ENCODE results near the gene NCAN. TPM values are rescaled to one million over a fixed set of nuclear protein-coding genes. Genes with fewer than 3 reads are reported as not detected.
A peak's percentile ranks its signal among the peaks of the same experiment; 100 is the strongest.

NCAN gene
- total and polyA plus RNA-seq, 2 of the 8 experiments (the other 6 are each of a cell fraction or from before 2014, with no cell fraction given) = 2.7 TPM

DNA sequence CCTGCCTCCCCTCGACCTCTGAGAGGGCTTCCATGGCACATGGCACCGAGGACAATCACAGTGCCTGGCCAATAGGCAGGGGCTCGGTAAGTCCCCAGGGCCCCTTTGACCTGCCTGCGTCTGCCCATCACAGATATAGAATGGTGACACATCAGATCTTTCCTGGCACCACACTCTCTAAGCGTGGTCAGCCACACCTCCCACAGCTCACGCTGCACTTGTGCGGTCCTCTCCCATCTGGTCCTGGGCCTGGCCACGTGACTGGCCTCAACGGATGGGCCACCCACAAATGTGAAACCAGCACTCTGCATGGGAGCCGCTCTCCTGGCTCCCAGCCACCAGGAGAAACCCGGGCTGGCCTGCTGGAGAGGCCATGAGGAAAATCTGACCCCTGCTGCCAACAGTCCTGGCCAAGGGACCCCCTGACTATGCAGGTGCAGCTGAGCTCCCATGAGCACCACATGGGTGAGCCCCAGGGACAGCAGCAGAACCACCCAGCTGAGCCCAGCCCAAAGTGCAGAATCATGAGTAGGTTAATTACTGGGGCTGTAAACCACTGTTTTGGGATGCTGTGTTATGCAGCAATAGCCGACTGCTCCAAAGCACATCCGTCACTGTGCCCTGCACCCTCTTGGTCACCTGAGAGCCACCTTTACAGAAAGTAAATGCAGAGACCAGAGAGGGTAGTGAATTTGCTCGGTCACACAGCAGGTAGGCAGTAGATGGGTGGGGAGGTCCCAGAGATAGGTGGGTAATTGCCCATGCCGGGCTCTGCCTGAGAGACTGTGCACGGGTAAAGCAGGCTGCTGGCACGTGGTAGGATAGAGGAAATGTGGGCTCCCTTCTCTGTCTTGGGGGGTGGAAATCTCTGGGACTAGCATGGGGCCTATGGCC is 32.0 kb upstream of the NCAN start:
- H3K23ac ChIP-seq (ENCODE audit: insufficient read length) = no peak overlapping the region
- H3K79me2 ChIP-seq (ENCODE audit: control insufficient read depth in 1 of 2, insufficient read depth in 2 of 2, low read length in 2 of 2) = no peaks in the 10 kb centered on the region
- H4K8ac ChIP-seq (ENCODE audit: extremely low read depth, insufficient read depth, low read length) = peak overlapping the region; percentile 28; the same call in 1 of the 2 replicates
- H3K4me2 ChIP-seq (ENCODE audit: insufficient read depth in 1 of 2, low read depth in 2 of 2, low read length in 2 of 2) = no peak overlapping the region
- no peak for FAIRE-seq
- ChIA-PET CTCF (ENCODE audit: partially characterized antibody) (interaction anchor here (0.8 to 0.9 kb wide), 2 partner anchors 24 to 31 kb away, joined by 3 read pairs; no protein-coding TSS in a partner anchor), POLR2A (ENCODE audit: partially characterized antibody) (interaction anchor here (0.5 to 1.4 kb wide), 3 partner anchors 15 to 182 kb away, joined by 3 to 4 read pairs (median 4); no protein-coding TSS in a partner anchor)
- H2BK15ac ChIP-seq (ENCODE audit: low read length) = no peak overlapping the region
- peaks cover 0 to 9% of the 10 kb centered on the region in 2 experiments for H4K20me1 ChIP-seq (replicated peaks in 1 of 2; ENCODE audit: control insufficient read depth in 1 of 2, insufficient read depth in 2 of 2, low read length in 2 of 2)
- no peak overlapping the region for H2BK12ac ChIP-seq (ENCODE audit: low read depth, low read length)
- no peak for DNase-seq (ENCODE audit: low read depth in 1 of 2, low spot score in 2 of 2)
- no peaks in the 10 kb centered on the region for H3K23me2 ChIP-seq (ENCODE audit: low read depth, low read length)
- no peak overlapping the region for H2AK5ac ChIP-seq (ENCODE audit: low read depth, low read length)
- no peak overlapping the region for H2AFZ ChIP-seq (ENCODE audit: low read length)
- H3K4me3 ChIP-seq (ENCODE audit: extremely low read depth in 1 of 4, insufficient read depth in 2 of 4, low read depth in 3 of 4, low read length in 4 of 4) = no peak overlapping the region
- 91% methylated on average over 17 of the region's 17 CpGs; no CpG with 5 or more reads in 1 of the 2 experiments for WGBS, 2 experiments (ENCODE audit: extremely low coverage in 1 of 2, insufficient coverage in 1 of 2, insufficient read length in 1 of 2, insufficient replicate concordance in 2 of 2, low coverage in 1 of 2, low lambda C conversion rate in 2 of 2, missing lambda C conversion rate in 1 of 2)
- H3K9ac ChIP-seq (replicated peaks in 1 of 4; ENCODE audit: extremely low read depth in 1 of 4, low read depth in 3 of 4, low read length in 3 of 4) = no peak overlapping the region
- H3K18ac ChIP-seq (ENCODE audit: extremely low read depth, low read length) = no peak overlapping the region
- H2BK5ac ChIP-seq (ENCODE audit: low read depth, low read length) = no peak overlapping the region
- no peak overlapping the region for H4K91ac ChIP-seq (replicated peaks; ENCODE audit: insufficient read length, low read length)
- no peaks in the 10 kb centered on the region for H3K27me3 ChIP-seq (replicated peaks in 1 of 4; ENCODE audit: control insufficient read depth in 3 of 4, extremely low read depth in 1 of 4, insufficient read depth in 3 of 4, low read length in 3 of 4)
- H3K79me1 ChIP-seq (ENCODE audit: low read depth, low read length) = no peaks in the 10 kb centered on the region
- no peaks in the 10 kb centered on the region for H3K9me3 ChIP-seq (ENCODE audit: insufficient read depth in 2 of 2, low read depth in 1 of 2, low read length in 1 of 2)
- H3K4ac ChIP-seq (replicated peaks; ENCODE audit: insufficient read length, low read depth, low read length) = no peak overlapping the region
- H3K4me1 ChIP-seq (replicated peaks in 1 of 4; ENCODE audit: control insufficient read depth in 3 of 4, insufficient read depth in 4 of 4, low read length in 3 of 4) = no peaks in the 10 kb centered on the region
- H3K14ac ChIP-seq (ENCODE audit: insufficient read length) = no peak overlapping the region
- no peak overlapping the region for H2BK20ac ChIP-seq (ENCODE audit: low read length)
- H3K36me3 ChIP-seq (ENCODE audit: control insufficient read depth in 2 of 4, insufficient read depth in 4 of 4, low read length in 3 of 4) = peaks cover 2 to 6% (median 4%) of the 10 kb centered on the region in 4 experiments; a peak in 6 of 8 replicates
- H2BK120ac ChIP-seq (replicated peaks; ENCODE audit: low read depth, low read length) = no peak overlapping the region
- no peak overlapping the region for H3K27ac ChIP-seq (ENCODE audit: low read depth, low read length)
- no peak overlapping the region for H4K5ac ChIP-seq (ENCODE audit: insufficient read length, low read depth, low read length)
- H3K56ac ChIP-seq (replicated peaks; ENCODE audit: insufficient read length, low read depth, low read length) = no peak overlapping the region
- TF ChIP-seq NRF1 (IDR thresholded peaks at IDR 0.05; ENCODE audit: low read depth, low read length) (no peak), CHD1 (IDR thresholded peaks at IDR 0.05; ENCODE audit: low read depth, low read length) (no peak), RNF2 (IDR thresholded peaks at IDR 0.05; ENCODE audit: borderline replicate concordance, low read depth, low read length, missing control alignments, poor library complexity, severe bottlenecking) (no peak), RAD21 (IDR thresholded peaks at IDR 0.05 in 1 of 2, conservative IDR thresholded peaks at IDR 0.05 in 1 of 2; ENCODE audit: low read depth in 2 of 2, low read length in 2 of 2) (no peak), CEBPB (IDR thresholded peaks at IDR 0.05; ENCODE audit: low read depth, low read length) (no peak), POU5F1 (IDR thresholded peaks at IDR 0.05; ENCODE audit: low read depth, low read length) (no peak), SRF (IDR thresholded peaks at IDR 0.05; ENCODE audit: low read depth, low read length) (no peak), GTF2F1 (IDR thresholded peaks at IDR 0.05; ENCODE audit: borderline replicate concordance, low read depth, low read length) (no peak), RFX5 (IDR thresholded peaks at IDR 0.05; ENCODE audit: borderline replicate concordance, low read depth, low read length) (no peak)
- TF ChIP-seq, protein P1, sequence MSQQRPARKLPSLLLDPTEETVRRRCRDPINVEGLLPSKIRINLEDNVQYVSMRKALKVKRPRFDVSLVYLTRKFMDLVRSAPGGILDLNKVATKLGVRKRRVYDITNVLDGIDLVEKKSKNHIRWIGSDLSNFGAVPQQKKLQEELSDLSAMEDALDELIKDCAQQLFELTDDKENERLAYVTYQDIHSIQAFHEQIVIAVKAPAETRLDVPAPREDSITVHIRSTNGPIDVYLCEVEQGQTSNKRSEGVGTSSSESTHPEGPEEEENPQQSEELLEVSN (IDR thresholded peaks at IDR 0.05) = no peak
